Psoas muscle (tissue), 8 donors: ENCODE data around the gene ZNF366. TPM values are rescaled to one million over a fixed set of nuclear protein-coding genes. Genes with fewer than 3 reads are reported as not detected.

Experiments used
- ATAC-seq, 4 donors: fragments of 200-7000 bp; cut with Tn5 transposase; one replicate each; pipeline ENCODE4 v1.9.1; 2020; ENCODE audit warnings: moderate library complexity in 3 of 4, mild to moderate bottlenecking in 2 of 4
- DNase-seq, 2 donors: peaks; one replicate each; pipeline ENCODE4 v3.0.0-alpha.2; 2020
- H3K27ac ChIP-seq: fragments of 200-600 bp; one replicate; pipeline ENCODE4 v1.8.0; 2022
- H3K27me3 ChIP-seq, 3 donors: fragments of 200-600 bp in 1 of 3; one replicate each; pipeline versions ENCODE4 v1.6.1 to v1.8.0; 2013 to 2022; ENCODE audit warnings: low read length in 2 of 3, mild to moderate bottlenecking in 2 of 3, moderate library complexity in 1 of 3; ENCODE audit not compliant: insufficient read depth in 3 of 3
- H3K36me3 ChIP-seq, 2 donors: fragments of 200-600 bp in 1 of 2; one replicate each; pipeline versions ENCODE4 v1.6.1 to v1.8.0; 2013 to 2022; ENCODE audit warnings: low read depth in 1 of 2, mild to moderate bottlenecking in 1 of 2, moderate library complexity in 1 of 2; ENCODE audit not compliant: insufficient read depth in 1 of 2
- H3K4me1 ChIP-seq: fragments of 200-600 bp; one replicate; pipeline ENCODE4 v1.8.0; 2022
- H3K4me3 ChIP-seq: fragments of 200-600 bp; one replicate; pipeline ENCODE4 v1.8.0; 2022; ENCODE audit warnings: mild to moderate bottlenecking
- H3K9me3 ChIP-seq: fragments of 200-600 bp; one replicate; pipeline ENCODE4 v1.8.0; 2022
- CTCF ChIP-seq: fragments of 200-600 bp; IDR thresholded peaks from one replicate; pipeline ENCODE4 v1.8.0; 2022; ENCODE audit warnings: antibody characterized with exemption
- WGBS, 3 donors: extraction: QIAGEN DNeasy Blood & Tissue Kit; methylation state at CpG; one replicate each; pipeline versions ENCODE4 v1.1.6 to v1.1.7; 2013; 5-methylcytosine and 5-hydroxymethylcytosine counted together
- intact Hi-C, 2 donors: fragments of 100-400 bp; cut with DNase I; formaldehyde crosslinking; loops; one replicate each; pipeline versions ENCODE4 v1.11.0 to v1.14.2; 2022
- polyA plus RNA-seq, 3 donors: library from polyadenylated mRNA; stranded (reverse); fragments of 200-250 nt; gene quantifications; one replicate each; pipeline ENCODE4 v1.2.3, GENCODE V29; 2013
- total RNA-seq, 4 donors: library from RNA; stranded (reverse); fragmentation: NEBNext Ultra II Directional in 2 of 4; extraction: Animal tissue kit (Norgen Biotek cat#: 25700) in 2 of 4; gene quantifications; one replicate each; pipeline versions ENCODE4 v1.2.1 to v1.2.4, GENCODE V29; 2021 to 2023
- donor health status: healthy with polysubstance abuse.
- donor health status: DM: no; HTN: no; CAD: no; lungs with moderate emphysema.
- donor health status: Bipolar disorder and iron deficiency.
- donor health status: healthy.
- donor health status: DM: yes; HTN: yes; CAD: no.
- donor health status: DM: no; HTN: no; CAD: no.
- donor health status: DM: no; HTN: no; CAD: no.
- donor health status: DM: yes; HTN: yes; CAD: no.

ZNF366 gene
- total and polyA plus RNA-seq, 7 donors, result 1.2 to 6.6 (median 3.4) TPM

GRCh38 chr5:72552041-72552557 lies 44.9 kb upstream of the ZNF366 start:
- TF ChIP-seq CTCF, result no peak
- intact Hi-C loops, result no loop called here
- no peak for ATAC-seq
- Histone ChIP-seq H3K27ac (no peak overlapping the region), H3K4me3 (no peak overlapping the region), H3K36me3 (no peaks in the 10 kb centered on the region), H3K27me3 (no peaks in the 10 kb centered on the region), H3K9me3 (no peaks in the 10 kb centered on the region), H3K4me1 (peaks cover 14% of the 10 kb centered on the region)
- 65 to 82% (median 72%) methylated on average over 5 of the region's 5 CpGs for WGBS, 3 donors
- DNase-seq, result no peak

- no peak overlapping the region for H3K4me3 ChIP-seq
- no peaks in the 10 kb centered on the region for H3K36me3 ChIP-seq
- no peak for TF ChIP-seq CTCF
- no peak overlapping the region for H3K27ac ChIP-seq
- H3K27me3 ChIP-seq, result no peaks in the 10 kb centered on the region
- intact Hi-C loops, result no loop called here
- H3K4me1 ChIP-seq, result peaks cover 1% of the 10 kb centered on the region
- H3K9me3 ChIP-seq, result no peaks in the 10 kb centered on the region
- no peak for DNase-seq
- no peak for ATAC-seq
- WGBS, 3 donors, result 97 to 98% (median 97%) methylated on average over 5 of the region's 5 CpGs
Measured at GRCh38 chr5:72550595-72550994, 43.4 kb upstream of the ZNF366 start.

GRCh38 chr5:72543811-72544210 lies 36.6 kb upstream of the ZNF366 start:
- Histone ChIP-seq H3K4me3 (no peak overlapping the region), H3K27ac (no peak overlapping the region), H3K27me3 (no peaks in the 10 kb centered on the region), H3K9me3 (no peaks in the 10 kb centered on the region), H3K36me3 (no peaks in the 10 kb centered on the region), H3K4me1 (peaks cover 10% of the 10 kb centered on the region)
- no peak for TF ChIP-seq CTCF
- WGBS, 3 donors, result 58 to 95% (median 64%) methylated on average over 3 of the region's 3 CpGs
- no peak for ATAC-seq
- no peak for DNase-seq
- intact Hi-C loops, result no loop called here

GRCh38 chr5:72543365-72543764 lies 36.2 kb upstream of the ZNF366 start:
- DNase-seq, result no peak
- H3K36me3 ChIP-seq, result no peaks in the 10 kb centered on the region
- ATAC-seq, result no peak
- TF ChIP-seq CTCF, result no peak
- intact Hi-C loops, result no loop called here
- H3K27ac ChIP-seq, result no peak overlapping the region
- H3K4me1 ChIP-seq, result peaks cover 10% of the 10 kb centered on the region
- no peaks in the 10 kb centered on the region for H3K9me3 ChIP-seq
- H3K27me3 ChIP-seq, result no peaks in the 10 kb centered on the region
- WGBS, 3 donors, result 92 to 95% (median 94%) methylated on average over 3 of the region's 3 CpGs
- H3K4me3 ChIP-seq, result no peak overlapping the region

GRCh38 chr5:72542695-72543094 lies 35.5 kb upstream of the ZNF366 start:
- Histone ChIP-seq H3K27me3 (no peaks in the 10 kb centered on the region), H3K36me3 (no peaks in the 10 kb centered on the region), H3K4me1 (peaks cover 10% of the 10 kb centered on the region), H3K9me3 (no peaks in the 10 kb centered on the region), H3K4me3 (no peak overlapping the region), H3K27ac (no peak overlapping the region)
- DNase-seq, result no peak
- ATAC-seq, result no peak
- 90 to 94% (median 91%) methylated on average over 1 of the region's 1 CpG for WGBS, 3 donors
- no peak for TF ChIP-seq CTCF
- intact Hi-C loops, result no loop called here
